A673 (cell line): ENCODE measurements around the gene GUK1. TPM values are rescaled to one million over a fixed set of nuclear protein-coding genes. Genes with fewer than 3 reads are reported as not detected.

ENCODE experiments used
- Bru-seq: library from RNA; stranded (reverse); fragments of 400-500 nt; gene quantifications from one replicate; lab custom pipeline; 2021; lab: Mats Ljungman, UMichigan
- BruChase-seq, 2 experiments: library from RNA; stranded (reverse); fragments of 400-500 nt; gene quantifications; one replicate each; lab custom pipeline; 2021; lab: Mats Ljungman, UMichigan
- BruUV-seq: library from RNA; stranded (reverse); fragments of 400-500 nt; replicated peaks from 2 replicates; lab custom pipeline; 2021; lab: Mats Ljungman, UMichigan
- CTCF ChIA-PET: fragments of 300-600 bp; sonication (Branson Sonifier 250); formaldehyde crosslinking; loops from one replicate; lab custom pipeline; 2022; ENCODE audit warnings: antibody characterized with exemption; lab: Charles Lee
- POLR2A ChIA-PET: fragments of 300-600 bp; sonication (Branson Sonifier 250); formaldehyde crosslinking; loops from one replicate; lab custom pipeline; 2022; ENCODE audit warnings: antibody characterized with exemption; ENCODE audit not compliant: low non-redundant PET; lab: Charles Lee
- DNase-seq: peaks from one replicate; pipeline ENCODE4 v3.0.0-alpha.2; 2015; ENCODE audit warnings: low spot score
- H3K27ac ChIP-seq: fragments of 200-600 bp; sonication (generic); 2 replicates; pipeline ENCODE4 v1.5.1; 2016; ENCODE audit warnings: mixed run types, low read depth, mild to moderate bottlenecking, mixed read lengths, antibody characterized with exemption, low read length; ENCODE audit not compliant: poor library complexity, severe bottlenecking
- H3K27me3 ChIP-seq: fragments of 200-600 bp; sonication (generic); replicated peaks from 2 replicates; pipeline ENCODE4 v1.6.1; 2017; ENCODE audit warnings: mixed run types, low read depth, mild to moderate bottlenecking, mixed read lengths, antibody characterized with exemption, low read length; ENCODE audit not compliant: insufficient read depth, poor library complexity
- H3K36me3 ChIP-seq: fragments of 200-600 bp; sonication (generic); 2 replicates; pipeline ENCODE4 v1.6.1; 2016; ENCODE audit warnings: mixed run types, mild to moderate bottlenecking, mixed read lengths, antibody characterized with exemption, low read length; ENCODE audit not compliant: insufficient read depth, poor library complexity, severe bottlenecking
- H3K4me1 ChIP-seq: fragments of 200-600 bp; sonication (generic); 2 replicates; pipeline ENCODE4 v1.6.1; 2017; ENCODE audit warnings: mixed run types, mild to moderate bottlenecking, mixed read lengths, antibody characterized with exemption, low read length; ENCODE audit not compliant: insufficient read depth, poor library complexity, severe bottlenecking
- H3K4me3 ChIP-seq: fragments of 200-600 bp; sonication (generic); 2 replicates; pipeline ENCODE4 v1.5.1; 2016; ENCODE audit warnings: low read depth, mixed run types, mild to moderate bottlenecking, mixed read lengths, low read length; ENCODE audit not compliant: poor library complexity, severe bottlenecking
- H3K9me3 ChIP-seq: fragments of 200-600 bp; sonication (generic); 2 replicates; pipeline ENCODE4 v1.6.1; 2016; ENCODE audit warnings: mixed run types, low read depth, mild to moderate bottlenecking, mixed read lengths, antibody characterized with exemption, low read length; ENCODE audit not compliant: poor library complexity, severe bottlenecking
- CTCF ChIP-seq: fragments of 300-800, 200-600 bp; sonication (generic); conservative IDR thresholded peaks from 2 replicates; pipeline ENCODE4 v1.5.1; 2017; ENCODE audit warnings: low read depth, mild to moderate bottlenecking, antibody characterized with exemption, low read length, moderate library complexity, mixed read lengths
- EZH2 ChIP-seq: fragments of 200-600 bp; sonication (generic); IDR thresholded peaks from 2 replicates; pipeline ENCODE4 v1.6.1; 2017; ENCODE audit warnings: borderline replicate concordance, low read depth, mild to moderate bottlenecking, mixed read lengths, antibody characterized with exemption, low read length; ENCODE audit not compliant: poor library complexity, severe bottlenecking
- intact Hi-C: fragments of 100-400 bp; cut with micrococcal nuclease; formaldehyde crosslinking; loops from one replicate; pipeline ENCODE4 v1.10.0; 2022; ENCODE audit not compliant: unreplicated experiment
- long read RNA-seq: library from polyadenylated mRNA; stranded (forward); transcript quantifications from one replicate; pipeline ENCODE4 v2.0.0, GENCODE V29; 2022
- total RNA-seq: library from RNA; stranded (reverse); gene quantifications from 2 replicates; pipeline ENCODE4 v1.2.3, GENCODE V29; 2021

GUK1 gene
- total RNA-seq (128 and 130 TPM in 2 replicates), Bru-seq, nascent RNA (percentile 58 among the genes with signal in this experiment), BruChase-seq, experiment 1, labeled RNA remaining after a 2-hour chase (percentile 74 among the genes with signal in this experiment), BruChase-seq, experiment 2, labeled RNA remaining after a 6-hour chase (percentile 72 among the genes with signal in this experiment)
- long read RNA-seq, transcript GUK1-208 (7 exons, 842 nt), result minor isoform, 37 of 370 reads
- long read RNA-seq, transcript GUK1-201 (9 exons, 1,084 nt), result minor isoform, 53 of 370 reads
- long read RNA-seq, transcript GUK1-210 (8 exons, 990 nt), result major isoform, 183 of 370 reads
- long read RNA-seq, partial matches to known transcripts, result 14 of 370 reads
- long read RNA-seq, other reads (novel, unspliced or antisense), result 72 of 370 reads

- no peaks in the 10 kb centered on the region for H3K36me3 ChIP-seq
- intact Hi-C loops, result loop anchor here (1.0 kb wide), 1 partner anchor 31 kb away; the partner anchor contains the start of gene MRPL55
- ChIA-PET POLR2A (no interaction called here), CTCF (no interaction called here)
- H3K4me1 ChIP-seq, result peaks cover 18% of the 10 kb centered on the region
- H3K27ac ChIP-seq, result peak within 1 kb of the TSS; percentile 92
- peaks cover 14% of the 10 kb centered on the region for H3K27me3 ChIP-seq
- no peaks in the 10 kb centered on the region for H3K9me3 ChIP-seq
- BruUV-seq, result TSS peak; percentile 76
- H3K4me3 ChIP-seq, result peak within 1 kb of the TSS; percentile 87
- no peak; the same call in 1 of the 2 replicates for TF ChIP-seq CTCF
- DNase-seq, result peak; percentile 99
These were observed at the start of gene GUK1 for GRCh38 chr1:228139931-228140723. Gene GUK1 (plus strand): TSS chr1:228140279. CDS start chr1:228140303, 24 bp downstream.

GRCh38 chr1:228090613-228091081 is 49.4 kb upstream of the GUK1 start:
- TF ChIP-seq EZH2 (no peak), CTCF (no peak)
- BruUV-seq, result no TSS peak
- DNase-seq, result no peak
- ChIA-PET CTCF (no interaction called here), POLR2A (no interaction called here)
- no peak overlapping the region for H3K4me3 ChIP-seq
- intact Hi-C loops, result no loop called here
- H3K27me3 ChIP-seq, result no peaks in the 10 kb centered on the region
- peaks cover 48% of the 10 kb centered on the region for H3K36me3 ChIP-seq
- peaks cover 9% of the 10 kb centered on the region for H3K4me1 ChIP-seq
- H3K27ac ChIP-seq, result no peak overlapping the region
- peaks cover 30% of the 10 kb centered on the region for H3K9me3 ChIP-seq

GRCh38 chr1:228091084-228091483 is 49.0 kb upstream of the GUK1 start:
- no peak for DNase-seq
- Histone ChIP-seq H3K27ac (no peak overlapping the region), H3K36me3 (peaks cover 52% of the 10 kb centered on the region), H3K27me3 (no peaks in the 10 kb centered on the region), H3K9me3 (peaks cover 30% of the 10 kb centered on the region), H3K4me1 (peaks cover 5% of the 10 kb centered on the region), H3K4me3 (no peak overlapping the region)
- ChIA-PET CTCF (no interaction called here), POLR2A (no interaction called here)
- TF ChIP-seq EZH2 (no peak), CTCF (no peak)
- intact Hi-C loops, result no loop called here
- TSS peak; percentile 0 for BruUV-seq
